NOMO-1 treated with dmso at 0.1 percent for 144 hours (cell line): ENCODE results near the gene TRIM41.
"Not testable (repeated sequence)": the region's sequence is repeated elsewhere in the genome, so short reads cannot be mapped to it uniquely, and the experiment has no call there.

ENCODE experiments used
- DNase-seq: peaks from one replicate; lab custom pipeline; 2025; ENCODE audit not compliant: unreplicated experiment; lab: John Stamatoyannopoulos, UW

TRIM41 gene

DNA sequence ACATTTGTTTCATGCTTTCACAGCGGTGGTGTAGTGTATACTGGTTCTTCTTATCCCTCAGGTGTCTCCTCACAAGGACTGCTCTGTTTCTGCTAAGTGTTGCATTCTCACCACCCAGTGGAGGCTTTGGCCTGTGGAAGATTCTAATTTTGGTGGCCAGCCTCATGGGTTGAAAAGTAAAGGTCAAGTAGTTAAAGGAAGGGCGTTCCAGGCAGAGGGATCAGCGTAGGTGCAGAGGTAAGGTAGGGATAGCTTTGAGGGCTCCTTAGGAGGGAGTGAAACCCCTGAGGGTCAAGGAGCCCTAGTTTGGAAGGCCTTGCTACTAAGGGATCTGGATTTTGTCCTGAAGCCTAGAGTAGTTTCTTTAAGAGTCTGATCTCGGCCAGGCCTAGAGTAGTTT lies 25.2 kb downstream of the TRIM41 start:
- no peak for DNase-seq

DNA sequence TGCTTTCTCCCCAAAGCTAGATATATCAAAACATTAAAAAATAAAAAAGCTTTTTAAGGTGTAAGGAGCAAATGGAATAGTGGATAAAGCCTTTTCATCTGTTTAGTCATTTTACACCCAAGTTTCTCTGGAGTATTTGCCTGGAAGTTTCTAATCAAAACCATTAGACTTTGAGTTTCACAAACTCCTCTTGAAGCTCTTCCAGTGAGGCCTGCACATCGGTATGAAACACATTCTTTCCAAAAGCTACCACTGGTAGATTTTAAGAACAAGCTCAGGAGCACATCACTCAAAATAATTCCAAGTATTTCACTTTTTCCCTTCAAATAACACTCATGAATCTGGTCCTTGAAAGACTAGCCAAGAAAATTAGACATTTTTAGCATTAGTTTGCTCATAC lies 32.2 kb downstream of the TRIM41 start:
- DNase-seq = no peak

DNA sequence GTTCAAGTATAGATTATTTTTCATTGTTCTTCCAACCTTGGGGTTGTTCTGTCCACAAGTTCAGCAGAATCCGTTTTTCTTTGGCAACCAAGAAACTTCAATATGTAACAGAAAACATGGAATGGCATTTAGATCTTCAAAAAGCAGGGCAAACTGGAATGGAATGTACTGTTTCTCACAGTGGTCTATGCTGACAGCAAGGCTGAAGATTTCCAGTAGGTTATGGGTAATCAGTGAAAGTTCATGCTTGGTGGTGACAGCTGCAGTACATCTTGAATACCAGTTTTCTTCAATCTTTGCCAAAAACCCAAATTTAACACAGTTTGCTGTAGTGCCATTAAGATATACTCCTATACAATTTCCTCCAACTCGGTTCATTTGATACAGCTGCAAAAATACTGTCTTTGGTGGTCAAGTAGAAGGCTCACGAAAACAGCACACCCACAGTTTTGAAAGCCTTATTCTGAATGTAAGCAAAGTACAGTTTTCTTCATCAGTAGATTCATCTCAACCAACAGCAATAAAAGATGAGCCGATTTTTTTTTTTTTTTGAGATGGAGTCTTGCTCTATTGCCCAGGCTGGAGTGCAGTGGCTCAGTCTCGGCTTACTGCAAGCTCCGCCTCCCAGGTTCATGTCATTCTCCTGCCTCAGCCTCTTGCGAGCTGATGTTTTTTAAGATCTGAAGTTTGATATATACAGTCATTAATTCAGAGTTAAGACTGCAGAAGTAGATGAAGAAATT lies 32.9 kb downstream of the TRIM41 start:
- no peak for DNase-seq

DNA sequence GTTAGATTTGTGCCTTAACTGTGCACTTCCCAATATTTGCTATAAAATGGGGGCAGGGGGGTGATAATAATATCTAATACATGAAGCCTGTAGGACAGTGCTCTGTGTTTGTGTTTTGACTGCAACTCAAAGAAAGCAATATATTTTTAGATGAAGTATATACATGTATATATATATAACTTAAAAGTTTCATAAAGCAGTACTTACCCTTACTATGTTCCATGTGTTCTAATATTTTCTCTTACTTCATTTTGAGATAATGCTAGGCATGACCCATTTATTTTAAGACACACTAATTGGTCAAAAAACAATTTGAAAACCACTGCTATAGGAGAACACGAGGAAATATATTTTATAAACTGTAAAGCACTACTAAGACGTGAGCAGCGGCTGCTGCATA lies 35.5 kb downstream of the TRIM41 start:
- no peak for DNase-seq

DNA sequence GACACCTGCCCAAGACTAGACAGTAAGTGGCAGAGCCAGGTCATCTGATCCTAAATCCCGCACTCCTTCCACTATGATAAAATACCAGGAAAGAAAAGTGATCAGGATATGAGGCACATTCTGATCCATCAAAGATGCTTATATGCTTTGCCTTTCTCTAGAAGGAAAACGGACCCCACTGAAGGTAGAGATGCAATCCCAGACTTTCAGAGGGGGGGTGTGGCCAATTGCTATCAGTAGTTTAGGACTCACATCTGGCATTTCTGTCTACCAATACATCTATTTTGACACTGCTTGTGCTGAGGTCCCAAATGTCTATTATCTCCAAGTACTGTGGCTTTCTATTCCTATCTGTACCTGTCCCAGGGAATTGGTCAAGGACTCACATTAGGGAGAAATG lies 36.2 kb downstream of the TRIM41 start:
- DNase-seq = no peak

DNA sequence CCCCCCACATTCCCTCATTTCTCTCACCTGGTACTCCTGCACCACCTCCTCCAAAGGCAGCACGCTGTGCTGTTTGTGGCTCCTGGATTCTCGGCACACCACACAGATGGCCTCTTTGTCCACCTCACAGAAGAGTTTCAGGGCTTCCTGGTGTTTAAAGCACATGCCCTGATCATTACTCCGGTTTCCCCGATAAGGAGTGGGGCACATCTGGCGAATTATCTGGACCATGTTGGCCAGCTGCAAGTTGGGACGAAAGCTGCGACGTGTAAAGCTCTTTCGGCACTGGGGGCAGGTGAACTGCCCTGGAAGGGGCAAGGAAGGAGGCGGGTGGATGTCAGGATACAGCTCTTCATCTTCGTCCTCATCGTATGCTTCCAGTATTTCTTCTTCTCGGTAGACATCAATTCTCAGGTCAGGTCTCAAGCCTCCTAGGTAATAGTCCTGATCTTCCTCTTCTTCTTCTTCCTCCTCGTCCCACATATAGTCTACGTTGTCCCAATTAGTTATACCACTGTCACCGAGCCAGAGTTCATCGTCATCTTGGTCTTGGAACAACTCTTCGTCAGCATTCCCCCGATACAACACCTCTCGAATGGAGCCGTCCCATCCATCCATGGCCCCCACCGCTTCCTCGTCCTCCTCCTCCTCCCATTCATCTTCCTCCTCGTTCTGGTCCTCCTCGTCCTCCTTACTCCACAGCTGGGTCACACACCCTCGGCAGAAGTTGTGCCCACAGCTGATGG lies 37.1 kb downstream of the TRIM41 start:
- DNase-seq = no peak

DNA sequence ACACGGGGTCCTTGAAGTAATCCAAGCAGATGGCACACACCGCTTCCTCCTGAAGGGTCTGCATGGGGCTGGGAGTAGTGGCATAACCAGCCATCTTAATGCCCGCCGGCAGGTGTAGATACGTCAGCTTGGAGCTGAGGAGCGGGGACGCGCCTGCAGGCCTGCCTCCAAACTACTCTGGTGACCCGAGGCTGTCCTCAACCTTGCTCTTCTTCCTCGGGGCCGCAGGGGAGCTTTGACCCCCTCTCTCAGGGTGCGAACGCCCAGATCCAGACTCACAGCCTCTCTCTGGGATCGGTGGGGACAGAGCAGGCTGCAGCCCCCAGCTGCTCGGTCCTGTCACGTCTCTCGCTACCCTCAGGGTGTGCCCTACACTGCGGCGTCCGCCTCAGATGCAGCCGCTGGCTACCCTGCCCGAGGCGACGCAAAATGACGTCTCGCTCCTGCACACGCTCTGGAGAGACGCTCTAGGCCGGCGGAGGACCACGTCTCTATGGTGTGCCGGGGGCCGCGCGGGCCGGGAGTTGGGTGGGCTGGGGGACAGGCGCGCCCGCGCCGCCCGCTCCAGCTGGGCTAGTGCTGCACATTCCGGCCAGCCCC lies 37.7 kb downstream of the TRIM41 start, which contains the start of gene TRIM52:
TSS of gene TRIM52 (minus strand) at position 424 of the 600 bp plus-strand sequence. CDS start at position 94, 330 bp downstream.
- no peak for DNase-seq

DNA sequence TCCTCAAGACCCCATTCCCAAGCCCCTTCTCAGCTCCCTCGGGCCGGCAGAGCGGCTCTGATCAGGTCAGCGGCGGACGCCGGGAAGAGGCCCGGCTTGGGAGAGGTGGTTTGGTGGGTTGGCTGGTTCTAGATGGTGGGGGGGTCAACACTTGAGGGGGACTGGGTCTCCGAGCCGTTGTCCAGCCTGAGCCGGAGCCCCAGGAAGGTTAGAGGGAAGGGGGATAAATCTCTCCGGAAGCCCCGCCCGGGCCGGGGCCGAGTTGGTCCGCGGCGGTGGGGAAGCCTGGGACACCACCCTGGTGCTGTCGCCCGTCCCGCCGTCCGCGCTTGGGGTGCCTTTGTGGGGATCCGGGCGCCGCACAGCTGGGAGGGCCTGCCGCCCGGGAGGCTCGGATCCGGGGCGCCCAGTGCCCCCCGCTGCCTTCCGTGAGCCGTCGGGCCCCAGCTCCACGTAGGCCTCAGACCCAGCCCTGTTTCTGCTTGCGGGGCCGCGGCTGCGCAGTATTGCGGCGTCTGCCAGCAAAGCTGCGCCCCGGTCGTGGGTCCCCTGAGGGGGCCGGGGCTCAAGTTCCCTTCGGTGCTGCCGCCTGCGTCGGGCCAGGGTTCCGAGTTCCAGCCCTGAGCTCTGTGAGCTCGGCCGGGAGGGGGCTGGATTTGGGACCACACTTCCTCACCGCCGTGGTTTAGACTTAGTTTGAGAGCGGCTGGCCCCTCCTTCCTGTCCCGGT lies 38.4 kb downstream of the TRIM41 start:
- no peak for DNase-seq

DNA sequence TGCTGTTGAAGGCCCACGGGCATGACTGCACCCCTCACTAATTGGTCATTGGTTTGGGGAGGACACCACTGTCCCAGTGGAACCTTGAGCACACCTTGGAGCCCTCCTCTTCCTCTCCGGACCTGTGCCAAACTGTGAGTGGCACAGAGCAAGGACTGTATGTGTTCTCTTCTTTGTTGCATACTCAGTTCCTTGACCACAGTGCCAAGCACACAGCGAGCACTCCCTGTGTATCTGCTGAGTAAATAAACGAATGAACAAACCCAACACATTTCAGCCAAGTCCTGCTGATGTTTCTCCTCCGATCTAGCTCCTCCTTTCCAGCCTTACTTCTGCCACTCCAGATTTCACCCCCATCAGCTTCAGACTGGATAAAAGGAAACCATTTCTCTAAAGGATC lies 40.6 kb downstream of the TRIM41 start:
- no peak for DNase-seq

DNA sequence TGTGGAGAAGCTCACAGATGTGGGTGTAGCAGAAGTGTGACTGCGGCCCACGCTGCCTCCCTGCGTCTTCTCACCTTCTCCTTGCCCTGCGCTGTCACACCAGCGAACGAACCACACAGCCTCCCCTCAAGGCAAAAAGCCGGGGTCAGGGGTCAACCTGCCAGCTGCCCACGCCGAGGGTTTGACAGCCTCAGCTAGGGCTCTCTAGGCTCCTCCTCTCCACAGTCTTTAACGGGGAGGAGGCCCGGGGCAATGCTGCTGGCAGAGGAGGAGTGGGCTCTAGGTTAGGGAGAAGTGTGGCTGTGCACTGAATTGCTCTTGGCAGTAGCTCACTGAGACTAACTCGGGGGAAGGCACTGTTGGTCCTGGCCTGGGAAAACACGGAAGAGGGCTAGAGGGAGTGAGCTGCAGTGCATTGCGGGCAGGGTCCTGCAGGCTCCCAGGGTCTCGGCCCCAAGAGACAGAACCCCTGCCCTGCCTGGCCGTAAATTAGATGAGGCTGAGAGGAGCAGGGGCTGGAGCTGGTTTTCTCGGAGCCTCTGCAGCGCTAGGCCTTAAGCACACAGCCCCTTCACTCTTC lies 42.1 kb downstream of the TRIM41 start:
- no peak for DNase-seq

DNA sequence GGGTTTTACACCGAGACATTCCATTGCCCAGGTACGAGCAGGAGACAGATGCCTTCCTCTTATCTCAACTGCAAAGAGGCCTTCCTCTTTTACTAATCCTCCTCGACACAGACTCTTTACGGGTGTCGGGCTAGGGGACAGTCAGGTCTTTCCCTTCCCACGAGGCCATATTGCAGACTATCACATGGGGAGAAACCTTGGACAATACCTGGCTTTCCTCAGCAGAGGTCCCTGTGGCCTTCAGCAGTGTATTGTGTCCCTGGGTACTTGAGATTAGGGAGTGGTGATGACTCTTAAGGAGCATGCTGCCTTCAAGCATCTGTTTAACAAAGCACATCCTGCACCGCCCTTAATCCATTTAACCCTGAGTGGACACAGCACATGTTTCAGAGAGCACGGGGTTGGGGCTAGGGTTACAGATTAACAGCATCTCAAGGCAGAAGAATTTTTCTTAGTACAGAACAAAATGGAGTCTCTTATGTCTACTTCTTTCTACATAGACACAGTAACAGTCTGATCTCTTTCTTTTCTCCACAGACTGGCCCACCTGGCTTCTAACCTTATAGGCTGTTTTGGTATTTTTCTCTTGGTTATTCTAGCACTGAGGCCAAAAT lies 44.3 kb downstream of the TRIM41 start:
- not testable (repeated sequence) for DNase-seq

DNA sequence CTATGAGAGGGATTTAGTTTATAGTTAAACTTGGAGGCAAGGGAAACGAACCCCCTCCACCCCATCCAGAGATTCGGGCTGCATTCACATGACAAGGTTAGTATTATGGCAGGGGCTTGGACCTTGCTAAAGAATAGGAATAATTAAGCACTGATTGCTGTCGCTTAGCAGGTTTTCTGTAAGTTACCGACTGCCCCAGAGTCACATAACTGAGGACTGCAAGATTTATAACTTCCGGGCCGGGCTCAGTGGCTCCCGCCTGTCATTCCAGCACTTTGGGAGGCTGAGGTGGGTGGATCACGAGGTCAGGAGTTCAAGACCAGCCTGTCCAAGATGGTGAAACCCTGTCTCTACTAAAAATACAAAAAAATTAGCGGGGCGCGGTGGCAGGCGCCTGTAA lies 44.8 kb downstream of the TRIM41 start:
- DNase-seq = not testable (repeated sequence)

DNA sequence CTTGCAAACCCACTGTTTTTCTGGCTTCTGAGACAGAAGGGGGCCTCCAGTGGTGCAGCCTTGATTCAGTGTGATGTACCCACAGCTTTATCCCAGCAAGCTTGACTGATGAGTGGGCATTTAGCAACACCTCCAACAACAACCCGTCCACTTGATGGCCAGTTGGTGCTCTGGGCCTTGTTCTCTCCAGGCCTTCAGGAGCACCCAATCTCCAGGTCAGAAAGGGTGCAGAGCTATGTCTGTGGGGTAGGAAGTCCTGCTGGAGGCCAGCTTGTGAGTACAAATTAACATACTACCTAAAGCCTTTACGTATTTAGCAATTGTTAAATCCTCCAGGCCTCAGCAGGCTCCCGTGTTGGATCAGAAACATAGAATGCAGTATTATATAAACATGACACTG lies 48.0 kb downstream of the TRIM41 start:
- DNase-seq = no peak

DNA sequence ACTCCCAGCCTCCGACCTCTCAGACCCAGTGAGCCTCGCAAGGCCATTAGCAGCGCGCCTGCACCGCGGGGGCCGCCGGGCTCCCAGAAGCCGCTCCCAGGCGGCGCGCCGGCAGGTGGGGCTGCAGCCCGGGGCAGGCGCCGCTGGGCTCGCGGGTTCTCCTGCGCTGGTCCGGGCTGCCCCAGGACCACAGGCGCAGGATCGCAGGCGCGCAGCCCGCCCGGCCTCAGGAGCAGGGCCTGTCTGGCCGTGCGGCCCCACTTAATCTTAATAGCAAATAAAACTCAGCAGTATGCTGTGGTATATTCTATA lies 50.3 kb downstream of the TRIM41 start:
- not testable (repeated sequence) for DNase-seq

DNA sequence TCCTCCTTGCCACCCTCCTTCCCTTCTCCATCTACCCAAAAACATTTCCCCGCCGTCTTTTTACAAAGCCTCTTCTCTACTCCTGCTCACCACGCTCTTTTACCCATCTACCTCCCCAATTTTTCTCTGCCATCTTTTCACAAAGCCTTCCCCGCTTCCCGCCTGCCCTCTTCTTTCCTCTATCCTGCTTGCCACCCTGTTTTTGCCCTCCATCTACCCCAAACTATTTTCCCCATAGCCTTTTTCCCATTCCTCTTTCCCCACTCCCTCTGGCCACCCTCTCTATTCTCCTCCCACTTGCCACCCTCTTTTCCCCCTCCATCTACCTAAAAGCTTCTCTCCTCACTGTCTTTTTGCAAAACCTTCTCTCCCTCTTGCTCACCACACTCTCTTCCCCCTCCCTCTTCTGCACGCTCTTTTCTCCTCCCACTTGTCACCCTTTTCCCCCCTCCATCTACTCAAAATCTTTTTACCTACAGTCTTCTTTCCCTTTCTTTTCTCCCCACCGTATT lies 57.2 kb downstream of the TRIM41 start:
- DNase-seq = no peak

DNA sequence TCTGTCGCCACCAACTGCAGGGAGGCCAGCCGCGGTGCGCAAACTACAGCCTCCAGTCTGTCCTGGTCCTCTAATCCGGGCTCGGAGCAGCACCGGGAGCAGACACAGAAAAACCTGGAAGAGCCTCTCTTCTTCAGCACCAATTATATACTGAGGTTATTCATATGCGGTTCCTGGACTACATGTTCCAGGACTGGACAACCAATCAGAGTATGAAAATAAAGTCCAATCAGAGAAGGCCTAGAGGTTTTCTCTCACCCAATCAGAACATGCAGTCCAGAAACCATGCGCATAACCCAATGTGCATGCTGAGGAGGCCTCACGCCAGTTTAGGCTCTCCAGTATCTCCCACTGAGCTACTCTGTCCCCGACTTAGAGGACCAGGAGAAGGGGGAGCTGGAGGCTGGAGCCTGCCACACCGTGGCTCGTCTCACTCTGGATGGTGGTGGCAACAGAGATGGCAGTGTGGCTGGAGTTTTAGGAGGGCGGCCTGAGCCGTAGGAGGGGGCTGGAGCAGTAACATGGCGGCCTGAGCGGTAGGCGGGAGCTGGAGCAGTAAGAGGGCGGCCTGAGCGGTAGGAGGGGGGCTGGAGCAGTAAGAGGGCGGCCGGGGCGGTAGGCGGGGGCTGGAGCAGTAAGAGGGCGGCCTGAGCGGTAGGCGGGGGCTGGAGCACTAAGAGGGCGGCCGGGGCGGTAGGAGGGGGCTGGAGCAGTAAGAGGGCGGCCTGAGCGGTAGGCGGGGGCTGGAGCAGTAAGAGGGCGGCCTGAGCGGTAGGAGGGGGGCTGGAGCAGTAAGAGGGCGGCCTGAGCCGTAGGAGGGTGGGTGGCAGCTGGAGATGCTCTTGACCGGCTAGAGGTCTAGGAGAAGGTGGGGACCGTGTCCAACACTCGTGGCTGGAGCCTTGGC lies 58.2 kb downstream of the TRIM41 start:
- DNase-seq = no peak

DNA sequence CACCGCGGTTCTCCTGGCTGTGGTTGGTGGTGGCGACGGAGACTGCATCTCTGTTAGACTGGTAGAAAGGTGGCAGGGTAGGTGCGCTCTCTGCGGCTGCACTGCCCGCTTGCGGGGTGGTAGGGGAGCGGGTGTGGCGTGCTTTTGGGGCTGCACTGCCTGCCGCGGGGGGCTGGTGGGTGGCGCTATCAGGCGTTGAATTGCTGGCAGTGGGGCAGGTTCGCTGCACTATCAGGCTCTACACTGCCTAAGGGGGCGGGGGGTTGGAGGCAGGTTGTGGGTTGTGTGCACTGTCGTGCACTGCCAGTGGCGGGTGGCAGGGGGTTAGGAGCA lies 58.9 kb downstream of the TRIM41 start:
- DNase-seq = no peak

DNA sequence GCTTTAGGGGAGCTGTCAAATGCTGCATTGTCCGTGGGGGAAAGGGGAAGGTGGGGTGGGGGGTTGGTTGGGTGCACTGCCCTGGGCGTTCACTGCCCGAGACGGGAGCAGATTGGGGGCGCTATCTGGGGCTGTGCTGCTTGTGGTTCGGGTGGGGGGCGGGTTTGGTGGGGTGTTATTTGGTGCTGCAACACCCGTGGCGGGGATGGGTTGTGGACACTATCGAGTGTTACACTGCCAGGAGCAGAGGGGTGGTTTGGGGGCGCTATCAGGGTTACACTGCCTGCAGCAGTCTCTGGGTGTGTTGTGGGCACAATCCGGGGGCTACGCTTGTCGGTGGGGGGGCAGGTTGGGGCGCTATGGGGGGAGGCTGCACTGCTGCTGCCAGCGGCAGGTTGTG lies 59.3 kb downstream of the TRIM41 start:
- DNase-seq = not testable (repeated sequence)

DNA sequence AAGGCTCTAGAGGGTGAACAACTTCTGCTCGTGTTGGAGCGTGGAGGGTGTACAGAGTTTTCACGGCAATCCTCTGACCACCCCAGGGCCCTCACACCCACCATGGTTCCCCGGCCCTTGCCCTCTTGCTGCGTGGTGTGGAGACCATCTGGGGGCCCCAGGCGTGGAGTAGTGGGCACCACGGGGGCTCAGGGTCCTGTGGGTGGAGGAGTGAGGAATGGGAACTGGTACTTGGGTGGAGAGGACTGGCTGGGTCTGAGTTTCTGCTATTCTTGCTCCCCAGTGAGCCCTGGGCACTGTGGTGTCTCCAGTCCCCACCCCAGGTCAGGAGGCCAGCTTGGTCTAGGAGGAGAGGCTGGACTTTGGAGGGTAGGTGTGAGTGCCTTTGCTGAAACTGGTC lies 59.8 kb downstream of the TRIM41 start:
- DNase-seq = no peak

DNA sequence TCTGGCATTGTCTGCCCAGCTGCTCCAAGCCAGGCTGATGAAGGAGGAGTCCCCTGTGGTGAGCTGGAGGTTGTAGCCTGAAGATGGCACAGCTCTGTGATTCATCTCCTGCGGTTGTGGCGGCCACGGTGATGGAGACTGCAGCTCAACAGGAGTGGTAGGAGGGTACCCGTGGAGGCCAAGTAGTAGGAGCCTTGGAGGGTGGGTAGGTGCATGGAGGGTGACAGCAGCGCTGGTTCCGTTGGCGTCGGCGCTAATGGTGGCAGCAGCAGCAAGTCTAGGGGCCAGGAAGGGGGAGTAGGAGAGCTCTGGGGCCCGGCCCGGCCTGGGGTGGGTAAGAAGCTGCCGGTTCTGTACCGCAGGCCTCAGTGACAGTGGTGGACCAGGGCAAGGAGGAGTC lies 60.3 kb downstream of the TRIM41 start:
- no peak for DNase-seq
